Myocyte (in vitro differentiated cells): ENCODE measurements around the gene TRPV3. TPM values are rescaled to one million over a fixed set of nuclear protein-coding genes. Genes with fewer than 3 reads are reported as not detected.
"Not testable (repeated sequence)": the region's sequence is repeated elsewhere in the genome, so short reads cannot be mapped to it uniquely, and the experiment has no call there.

Source experiments
- DNase-seq: peaks from one replicate; pipeline ENCODE4 v3.0.0-alpha.2; 2012; ENCODE audit warnings: low read depth
- polyA plus RNA-seq: library from polyadenylated mRNA; unstranded; fragments of >200 nt; gene quantifications from one replicate; pipeline ENCODE4 v1.2.1, GENCODE V29; 2012; ENCODE audit warnings: missing spikeins
- total RNA-seq: library from RNA; depleted of rRNA; stranded (reverse); fragments of >200 nt; gene quantifications from 2 replicates; pipeline ENCODE4 v1.2.3, GENCODE V29; 2014

The TRPV3 gene
- 0.08 and 0.26 TPM in 2 replicates for total RNA-seq
- 0.16 TPM for polyA plus RNA-seq

- peak; percentile 71 for DNase-seq
Measured at GRCh38 chr17:3557768-3558583, at the start of gene TRPV3. TSS of gene TRPV3 (minus strand) at chr17:3557812. CDS start at chr17:3554850, 2,962 bp downstream.

- no peak for DNase-seq
Measured at GRCh38 chr17:3603870-3604259, 46.3 kb upstream of the TRPV3 start.

GRCh38 chr17:3603119-3603869 lies 45.7 kb upstream of the TRPV3 start:
- no peak for DNase-seq

DNA sequence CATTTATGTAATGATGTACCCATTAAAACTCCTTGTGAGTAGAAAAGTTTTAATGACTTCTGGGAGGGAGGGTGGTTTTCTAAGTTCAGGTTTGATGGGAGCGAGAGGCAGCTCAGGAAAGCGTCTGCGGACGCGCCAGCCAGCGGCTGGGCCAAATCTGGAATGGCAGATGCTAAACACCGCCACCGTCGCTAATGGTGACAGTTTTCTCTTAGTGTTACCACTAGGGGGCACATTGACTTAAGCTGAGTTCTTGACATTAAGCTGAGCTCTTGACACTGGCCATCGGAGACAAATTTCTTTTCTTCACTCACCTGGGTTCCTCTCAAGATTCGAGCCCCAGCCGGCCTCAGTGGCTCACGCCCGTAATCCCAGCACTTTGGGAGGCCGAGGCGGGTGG lies 44.9 kb upstream of the TRPV3 start:
- no peak for DNase-seq

GRCh38 chr17:3600529-3601205 lies 43.1 kb upstream of the TRPV3 start:
- no peak for DNase-seq

GRCh38 chr17:3598078-3598477 lies 40.5 kb upstream of the TRPV3 start:
- DNase-seq: no peak

- no peak for DNase-seq
Measured at GRCh38 chr17:3596804-3597464, 39.3 kb upstream of the TRPV3 start.

GRCh38 chr17:3594976-3595375 lies 37.4 kb upstream of the TRPV3 start:
- DNase-seq: no peak

DNA sequence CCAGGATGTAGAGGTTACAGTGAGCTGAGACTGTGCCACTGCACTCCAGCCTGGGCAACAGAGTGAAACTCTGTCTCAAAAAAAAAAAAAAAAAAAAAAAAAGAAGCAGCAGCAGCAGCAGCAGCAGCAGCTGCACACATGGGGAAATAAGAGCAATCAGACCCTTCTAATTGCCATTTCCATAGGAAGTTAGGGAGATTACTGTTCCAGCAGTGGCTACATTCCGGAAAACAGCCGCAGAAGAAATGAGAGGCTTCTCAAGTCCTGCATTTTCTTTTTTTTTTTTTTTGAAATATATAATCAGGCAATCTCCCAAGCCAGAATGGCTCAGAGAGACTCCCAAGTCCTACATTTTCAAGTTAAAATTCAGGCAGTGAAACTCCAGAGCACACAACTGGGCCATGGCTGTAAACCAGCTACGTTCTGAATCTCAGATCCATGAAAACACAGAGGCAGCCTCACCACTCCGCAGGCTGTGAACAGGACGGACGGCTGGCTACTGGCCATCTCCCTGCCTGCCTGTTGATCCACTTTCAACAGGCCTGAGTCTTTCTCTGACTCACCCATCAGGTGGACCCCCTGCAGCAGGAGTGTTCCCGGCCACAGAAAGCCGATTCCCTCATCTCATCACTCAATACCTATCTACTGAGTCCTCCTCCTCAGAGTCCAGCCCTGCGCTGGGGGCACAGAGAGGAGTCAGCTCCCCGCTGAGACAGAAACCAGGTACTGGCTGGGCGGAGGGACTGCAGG lies 36.6 kb upstream of the TRPV3 start:
- DNase-seq: no peak

DNA sequence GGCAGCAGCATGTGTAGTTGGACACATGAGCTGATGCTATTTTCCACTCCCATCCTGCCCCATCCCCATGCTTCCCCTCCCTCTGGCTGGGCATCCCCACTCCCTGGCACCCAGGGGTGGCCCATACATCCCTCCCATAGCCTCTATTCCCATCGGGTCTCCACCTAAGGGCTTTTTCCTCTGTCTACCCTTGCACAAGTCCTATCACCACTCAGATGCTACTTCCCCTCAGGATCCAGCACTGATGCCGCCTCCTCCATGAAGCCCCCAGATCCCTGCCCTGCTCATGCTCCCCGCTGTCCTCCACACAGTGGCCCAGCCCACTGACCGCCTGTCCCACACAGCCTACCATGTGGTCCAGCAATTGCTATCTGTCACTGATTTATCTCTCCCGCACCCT lies 35.8 kb upstream of the TRPV3 start:
- DNase-seq: no peak

GRCh38 chr17:3592216-3592860 lies 34.7 kb upstream of the TRPV3 start:
- DNase-seq: no peak

GRCh38 chr17:3590768-3591167 lies 33.2 kb upstream of the TRPV3 start:
- DNase-seq: no peak

DNA sequence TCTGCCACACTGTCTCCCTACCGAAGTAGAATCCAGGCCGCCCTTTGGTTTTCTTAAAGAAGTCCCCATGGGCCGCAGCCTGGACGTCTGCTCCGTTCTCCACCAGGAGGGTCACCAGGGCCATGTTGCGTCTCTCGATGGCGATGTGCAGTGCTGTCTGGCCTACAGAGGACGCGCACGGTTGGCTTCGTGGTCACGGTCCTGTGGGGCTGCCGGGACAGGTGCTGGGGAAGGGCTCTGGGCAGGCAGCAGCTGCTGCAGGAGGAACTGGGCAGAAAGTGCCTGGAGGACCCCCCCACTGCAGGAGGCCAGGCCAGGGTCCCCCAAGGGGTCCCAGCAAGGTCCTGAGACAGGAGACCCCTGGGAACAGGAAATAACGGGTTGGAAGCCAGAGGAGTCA lies 32.6 kb upstream of the TRPV3 start:
- peak; percentile 54 for DNase-seq

DNA sequence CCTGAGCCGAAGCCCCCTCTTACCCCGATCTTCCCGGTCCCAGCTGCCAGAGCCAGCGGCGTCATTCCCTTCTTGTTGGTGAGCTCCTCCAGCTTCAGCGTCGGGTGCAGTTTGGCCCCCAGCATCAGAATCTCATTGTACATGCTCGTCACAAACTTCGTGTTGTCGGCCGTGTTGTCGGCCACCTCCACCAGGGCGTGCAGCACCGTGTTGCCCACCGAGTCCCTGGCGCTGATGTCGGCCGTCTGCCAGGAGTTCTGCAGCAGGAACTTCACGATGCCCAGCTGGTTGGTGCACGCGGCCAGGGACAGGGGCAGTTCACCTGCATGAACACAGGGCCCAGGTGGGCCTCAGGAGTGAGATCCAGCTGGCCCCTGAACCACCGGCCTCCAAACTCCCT lies 32.2 kb upstream of the TRPV3 start:
- DNase-seq: no peak

- no peak for DNase-seq
Measured at GRCh38 chr17:3585826-3586225, 28.2 kb upstream of the TRPV3 start.

GRCh38 chr17:3583456-3583855 lies 25.8 kb upstream of the TRPV3 start:
- no peak for DNase-seq

GRCh38 chr17:3582915-3583314 lies 25.3 kb upstream of the TRPV3 start:
- DNase-seq: no peak

DNA sequence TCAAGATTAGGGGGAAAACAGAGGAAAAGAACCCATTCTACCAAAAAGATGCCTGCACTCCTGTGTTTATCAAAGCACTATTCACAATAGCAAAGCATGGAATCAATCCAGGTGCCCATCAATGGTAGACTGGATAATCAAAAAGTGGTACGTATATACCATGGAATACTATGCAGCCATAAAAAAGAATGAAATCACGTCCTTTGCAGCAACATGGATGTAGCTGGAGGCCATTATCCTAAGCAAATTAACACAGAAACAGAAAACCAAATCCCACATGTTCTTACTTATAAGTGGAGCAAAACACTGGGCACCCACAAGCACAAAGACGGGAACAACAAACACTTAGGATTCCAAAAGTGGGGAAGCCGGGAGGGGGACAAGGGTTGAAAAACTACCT lies 21.1 kb upstream of the TRPV3 start:
- not testable (repeated sequence) for DNase-seq

DNA sequence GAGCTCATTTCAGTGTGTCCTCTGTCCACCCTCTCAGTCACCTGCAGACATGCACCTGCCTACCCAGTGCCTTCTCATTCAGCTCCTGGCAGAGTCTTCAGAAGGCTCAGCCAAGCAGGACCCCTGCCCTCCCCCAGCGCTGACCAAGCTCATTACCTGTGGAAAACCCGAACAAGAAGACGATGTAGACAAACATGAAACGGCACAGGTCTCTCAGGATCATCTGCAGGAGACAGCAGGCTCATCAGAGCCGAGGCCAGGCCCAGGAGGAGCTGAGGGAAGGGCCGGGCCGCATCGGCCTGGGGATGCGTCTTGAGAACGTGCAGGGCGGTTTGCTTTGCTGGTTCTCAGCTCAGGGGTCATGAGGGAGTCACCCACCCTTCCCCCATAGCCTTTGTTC lies 19.4 kb upstream of the TRPV3 start:
- DNase-seq: no peak

DNA sequence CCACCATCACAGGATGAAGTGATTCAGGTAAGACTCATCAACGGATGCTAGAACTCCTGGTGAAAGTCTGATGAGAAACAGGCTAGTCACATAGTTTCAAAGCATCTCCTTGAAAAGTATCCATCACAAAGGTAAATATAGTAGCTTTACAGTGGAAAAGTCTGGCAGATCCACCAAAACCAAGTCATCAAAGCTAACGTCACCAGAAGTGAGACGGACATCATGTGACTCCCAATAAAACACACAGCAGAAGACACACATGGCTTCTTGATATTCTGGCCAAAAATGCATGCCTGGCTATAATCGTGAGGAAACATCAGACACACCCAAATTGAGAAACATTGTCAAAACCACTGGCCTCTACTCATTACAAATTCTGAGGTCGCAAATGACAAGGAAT lies 17.9 kb upstream of the TRPV3 start:
- no peak for DNase-seq
